Activated CD4-positive, alpha-beta T cell treated with anti-CD3 and anti-CD28 coated beads, Interleukin-2, Interleukin-6, amounts not matched to agents 100 ng/mL and 50 ng/mL, durations not matched to agents 16 hours and 8 hours (primary cell): ENCODE measurements around the gene SMAD7.

Experiments
- DNase-seq: peaks from one replicate; pipeline ENCODE4 v3.0.0-alpha.2; 2020

Gene SMAD7

GRCh38 chr18:48929212-48929612 is 21.6 kb downstream of the SMAD7 start:
- DNase-seq, result no peak

GRCh38 chr18:48928787-48929186 is 22.0 kb downstream of the SMAD7 start:
- DNase-seq, result peak; percentile 86

- no peak for DNase-seq
These were observed 23.3 kb downstream of the SMAD7 start for GRCh38 chr18:48927286-48928080.

- no peak for DNase-seq
These were observed 24.3 kb downstream of the SMAD7 start for GRCh38 chr18:48926420-48926857.

GRCh38 chr18:48925491-48925780 is 25.3 kb downstream of the SMAD7 start:
- no peak for DNase-seq

GRCh38 chr18:48924630-48925490 is 25.9 kb downstream of the SMAD7 start:
- peak; percentile 62 for DNase-seq

GRCh38 chr18:48923746-48924629 is 26.8 kb downstream of the SMAD7 start:
- DNase-seq, result no peak

GRCh38 chr18:48922801-48923730 is 27.7 kb downstream of the SMAD7 start:
- peak; percentile 38 for DNase-seq

- DNase-seq, result no peak
These were observed 28.5 kb downstream of the SMAD7 start for GRCh38 chr18:48922226-48922800.

GRCh38 chr18:48921305-48922225 is 29.2 kb downstream of the SMAD7 start:
- DNase-seq, result no peak

GRCh38 chr18:48920408-48921038 is 30.2 kb downstream of the SMAD7 start:
- DNase-seq, result no peak

GRCh38 chr18:48919547-48919946 is 31.2 kb downstream of the SMAD7 start:
- no peak for DNase-seq

GRCh38 chr18:48918660-48919456 is 31.9 kb downstream of the SMAD7 start:
- no peak for DNase-seq

- DNase-seq, result no peak
These were observed 32.9 kb downstream of the SMAD7 start for GRCh38 chr18:48917579-48918517.

- no peak for DNase-seq
These were observed 34.9 kb downstream of the SMAD7 start for GRCh38 chr18:48915626-48916425.

GRCh38 chr18:48914581-48915251 is 36.0 kb downstream of the SMAD7 start:
- no peak for DNase-seq
